ENCODE measurements around the gene ADGRB2.

ADGRB2 gene

GRCh38 chr1:31679091-31679490 is 85.0 kb downstream of the ADGRB2 start:
- H3K4me1 ChIP-seq (ENCODE audit: control insufficient read depth, insufficient read depth, low read length): peaks cover 7% of the 10 kb centered on the region
- H3K27ac ChIP-seq (ENCODE audit: insufficient read depth, low read depth, low read length, poor library complexity, severe bottlenecking): no peak overlapping the region
- no peak overlapping the region for H3K4me3 ChIP-seq (ENCODE audit: insufficient read depth, low read depth, low read length)
- no peaks in the 10 kb centered on the region for H3K27me3 ChIP-seq (ENCODE audit: control insufficient read depth, insufficient read depth, low read length, poor library complexity, severe bottlenecking)
- H3K9me3 ChIP-seq (ENCODE audit: control insufficient read depth, low read length): no peaks in the 10 kb centered on the region
- 47 to 49% methylated on average over 2 of the region's 2 CpGs for WGBS, 2 experiments
- no peaks in the 10 kb centered on the region for H3K36me3 ChIP-seq (ENCODE audit: control insufficient read depth, insufficient read depth, low read length)

GRCh38 chr1:31678681-31679080 is 85.5 kb downstream of the ADGRB2 start:
- Histone ChIP-seq H3K4me1 (ENCODE audit: control insufficient read depth, insufficient read depth, low read length) (peaks cover 7% of the 10 kb centered on the region), H3K27ac (ENCODE audit: insufficient read depth, low read depth, low read length, poor library complexity, severe bottlenecking) (no peak overlapping the region), H3K4me3 (ENCODE audit: insufficient read depth, low read depth, low read length) (no peak overlapping the region), H3K36me3 (ENCODE audit: control insufficient read depth, insufficient read depth, low read length) (no peaks in the 10 kb centered on the region), H3K27me3 (ENCODE audit: control insufficient read depth, insufficient read depth, low read length, poor library complexity, severe bottlenecking) (no peaks in the 10 kb centered on the region), H3K9me3 (ENCODE audit: control insufficient read depth, low read length) (no peaks in the 10 kb centered on the region)
- WGBS, 2 experiments: 91 to 92% methylated on average over 4 of the region's 4 CpGs

- WGBS, 2 experiments: 85 to 91% methylated on average over 6 of the region's 6 CpGs
- peaks cover 7% of the 10 kb centered on the region for H3K4me1 ChIP-seq (ENCODE audit: control insufficient read depth, insufficient read depth, low read length)
- H3K27ac ChIP-seq (ENCODE audit: insufficient read depth, low read depth, low read length, poor library complexity, severe bottlenecking): no peak overlapping the region
- H3K36me3 ChIP-seq (ENCODE audit: control insufficient read depth, insufficient read depth, low read length): no peaks in the 10 kb centered on the region
- no peaks in the 10 kb centered on the region for H3K27me3 ChIP-seq (ENCODE audit: control insufficient read depth, insufficient read depth, low read length, poor library complexity, severe bottlenecking)
- no peaks in the 10 kb centered on the region for H3K9me3 ChIP-seq (ENCODE audit: control insufficient read depth, low read length)
- no peak overlapping the region for H3K4me3 ChIP-seq (ENCODE audit: insufficient read depth, low read depth, low read length)
Observed at GRCh38 chr1:31677949-31678348, 86.2 kb downstream of the ADGRB2 start.

- no peaks in the 10 kb centered on the region for H3K27me3 ChIP-seq (ENCODE audit: control insufficient read depth, insufficient read depth, low read length, poor library complexity, severe bottlenecking)
- WGBS, 2 experiments: 65 to 67% methylated on average over 3 of the region's 3 CpGs
- H3K4me1 ChIP-seq (ENCODE audit: control insufficient read depth, insufficient read depth, low read length): peaks cover 7% of the 10 kb centered on the region
- H3K9me3 ChIP-seq (ENCODE audit: control insufficient read depth, low read length): no peaks in the 10 kb centered on the region
- H3K36me3 ChIP-seq (ENCODE audit: control insufficient read depth, insufficient read depth, low read length): no peaks in the 10 kb centered on the region
- no peak overlapping the region for H3K4me3 ChIP-seq (ENCODE audit: insufficient read depth, low read depth, low read length)
- H3K27ac ChIP-seq (ENCODE audit: insufficient read depth, low read depth, low read length, poor library complexity, severe bottlenecking): no peak overlapping the region
Observed at GRCh38 chr1:31677401-31677800, 86.7 kb downstream of the ADGRB2 start.
